SKM-1 (cell line): Measurements from ENCODE around the gene MESD.

Experiments used
- DNase-seq: peaks from one replicate; lab custom pipeline; 2025; ENCODE audit not compliant: unreplicated experiment; lab: John Stamatoyannopoulos, UW

MESD gene

DNA sequence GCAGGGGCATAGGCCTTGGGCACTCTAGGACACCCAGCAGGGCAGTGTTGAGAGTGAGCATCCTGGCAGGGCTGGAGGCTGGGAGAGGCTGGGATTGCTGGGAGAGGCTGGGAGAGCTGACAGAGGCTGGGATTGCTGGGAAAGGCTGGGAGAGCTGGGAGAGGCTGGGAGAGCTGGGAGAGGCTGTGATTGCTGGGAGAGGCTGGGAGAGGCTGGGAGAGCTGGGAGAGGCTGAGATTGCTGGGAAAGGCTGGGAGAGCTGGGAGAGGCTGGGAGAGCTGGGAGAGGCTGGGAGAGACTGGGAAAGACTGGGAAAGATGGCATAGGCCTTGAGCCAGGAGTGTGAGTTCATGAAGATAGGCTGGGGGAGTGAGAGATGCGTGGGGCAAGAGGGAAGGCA lies 77.8 kb downstream of the MESD start:
- no peak for DNase-seq

DNA sequence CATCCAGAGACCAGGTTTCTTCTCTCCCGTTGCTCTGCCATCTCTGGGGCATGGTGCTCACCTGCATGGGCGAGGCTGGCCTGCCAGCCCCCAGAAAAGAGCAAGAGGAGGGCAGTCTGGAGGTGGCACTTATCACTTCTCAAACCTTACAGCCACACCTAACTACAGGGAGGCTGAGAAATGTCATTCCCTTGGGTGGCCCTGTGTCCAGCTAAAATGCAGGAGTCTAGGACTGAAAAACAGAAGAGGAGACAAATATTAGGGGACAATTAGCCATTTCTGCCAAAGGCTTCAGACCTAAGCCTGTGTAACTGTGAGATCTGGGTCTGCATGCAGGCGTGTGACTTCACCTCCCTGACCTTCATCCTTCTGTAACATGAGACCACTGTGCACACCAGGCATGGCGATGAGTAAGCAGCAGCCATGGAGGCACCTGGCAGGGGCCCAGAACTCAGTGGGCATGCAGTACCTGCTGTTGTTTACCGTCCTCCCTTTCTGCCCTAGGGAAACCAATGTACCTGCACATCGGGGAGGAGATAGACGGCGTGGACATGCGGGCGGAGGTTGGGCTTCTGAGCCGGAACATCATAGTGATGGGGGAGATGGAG lies 83.4 kb downstream of the MESD start:
- no peak for DNase-seq

DNA sequence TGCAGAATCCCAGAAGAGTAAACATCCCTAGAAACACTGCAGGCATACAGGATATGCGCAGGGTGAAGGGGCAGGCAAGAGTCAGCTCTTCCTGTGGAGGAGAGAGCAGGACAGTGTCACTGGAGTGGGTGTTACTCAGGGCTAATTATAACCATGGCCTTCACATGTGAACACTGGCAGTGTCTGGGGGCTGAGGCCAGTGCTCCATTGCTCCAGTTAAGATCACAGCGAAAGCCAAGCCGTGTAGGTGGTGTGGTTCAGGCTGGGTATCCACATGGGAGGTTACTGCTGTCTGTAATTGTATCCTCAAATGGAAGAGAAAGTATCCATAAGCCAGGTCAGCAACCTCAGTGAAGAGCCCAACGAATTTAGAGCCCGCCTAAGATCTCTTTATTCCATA lies 84.6 kb downstream of the MESD start:
- DNase-seq, result no peak

DNA sequence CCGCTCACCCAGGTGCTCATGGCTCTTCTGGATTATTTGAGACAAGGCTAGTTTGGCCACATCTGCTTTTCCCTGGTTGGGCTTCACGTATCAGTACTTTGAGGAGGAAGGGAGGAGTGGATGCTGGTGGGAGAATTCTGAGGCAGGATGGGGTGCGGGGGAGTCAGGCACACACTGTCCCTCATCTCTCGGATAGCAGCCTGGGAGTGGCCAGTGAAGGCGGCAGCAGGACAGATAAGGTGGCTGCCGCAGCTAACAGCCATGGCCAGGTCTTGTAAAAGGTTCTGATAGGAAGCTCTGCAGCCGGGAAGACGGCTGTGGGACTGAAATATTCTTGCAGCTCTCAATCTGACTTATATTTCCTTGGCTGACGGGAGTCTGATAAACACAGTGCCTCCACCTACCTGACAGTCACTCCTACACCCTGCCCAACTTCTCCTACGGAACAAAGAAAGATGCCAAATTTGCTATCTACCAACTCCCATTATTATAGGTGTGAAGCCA lies 87.3 kb downstream of the MESD start:
- DNase-seq, result no peak

DNA sequence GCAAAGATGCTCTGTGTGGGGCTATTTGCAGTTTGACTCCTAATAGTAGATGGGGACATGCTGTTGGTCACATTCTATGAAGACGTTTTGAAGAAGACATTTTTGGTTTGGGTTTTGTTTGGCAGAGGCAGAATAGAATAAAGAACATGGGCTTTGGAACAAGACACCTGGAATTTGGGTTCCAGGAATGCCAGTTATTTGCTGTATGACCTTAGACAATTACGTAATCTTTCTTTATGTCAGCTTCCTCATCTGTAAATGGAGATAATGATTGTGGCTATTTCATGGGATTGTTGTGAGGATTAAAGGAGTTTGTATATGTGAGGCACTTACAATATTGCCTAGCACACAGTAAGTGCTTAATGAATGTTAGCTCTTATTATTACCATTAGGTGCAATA lies 91.6 kb downstream of the MESD start:
- DNase-seq, result no peak
